Stimulated activated CD8-positive, alpha-beta memory T cell treated with anti-CD3 and anti-CD28 coated beads, Interleukin-4, amount 100 ng/mL, for 1 hour (primary cell): ENCODE data around the gene CHM.

Source experiments
- DNase-seq, 2 donors: peaks; one replicate each; pipeline ENCODE4 v3.0.0-alpha.2; 2020; ENCODE audit warnings: low read depth in 2 of 2, low spot score in 1 of 2

CHM gene

DNA sequence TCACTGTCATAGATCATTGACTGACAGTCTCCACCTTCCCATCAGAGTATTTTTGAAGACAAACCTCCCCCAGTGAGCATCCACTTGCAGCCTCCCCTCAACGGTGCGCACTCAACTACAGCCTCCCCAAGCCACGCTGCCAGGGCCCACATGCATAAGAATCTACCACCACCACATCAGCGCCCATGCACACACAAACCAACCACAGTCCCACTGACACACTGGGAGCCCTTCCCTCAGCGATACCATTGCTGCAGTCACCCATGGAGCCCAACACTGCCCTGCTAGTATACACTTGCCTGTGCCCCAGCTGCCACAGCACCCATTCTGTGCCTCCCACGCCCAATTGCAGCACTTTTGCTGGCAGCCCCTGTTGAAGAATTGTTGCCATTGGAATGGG, 132.9 kb downstream of the CHM start:
- DNase-seq: no peak

DNA sequence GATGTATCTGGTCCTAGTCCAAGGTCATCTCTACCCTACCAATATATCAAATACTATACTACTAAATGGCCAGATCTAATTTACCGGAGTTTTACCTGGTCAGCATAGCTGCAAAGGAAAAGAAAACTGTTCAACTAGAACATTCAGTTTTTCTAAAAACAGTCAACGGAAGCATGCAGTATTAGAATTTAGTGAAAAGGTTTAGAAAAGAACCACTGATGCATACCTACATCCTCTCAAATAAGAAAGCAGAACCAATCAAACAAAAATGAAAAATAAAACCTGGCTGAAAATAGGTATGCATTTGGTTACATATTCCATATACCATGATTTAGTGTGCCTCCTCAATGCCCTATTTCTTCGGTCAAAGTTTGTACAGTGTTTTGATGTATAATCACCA, 140.0 kb downstream of the CHM start:
- DNase-seq: no peak

DNA sequence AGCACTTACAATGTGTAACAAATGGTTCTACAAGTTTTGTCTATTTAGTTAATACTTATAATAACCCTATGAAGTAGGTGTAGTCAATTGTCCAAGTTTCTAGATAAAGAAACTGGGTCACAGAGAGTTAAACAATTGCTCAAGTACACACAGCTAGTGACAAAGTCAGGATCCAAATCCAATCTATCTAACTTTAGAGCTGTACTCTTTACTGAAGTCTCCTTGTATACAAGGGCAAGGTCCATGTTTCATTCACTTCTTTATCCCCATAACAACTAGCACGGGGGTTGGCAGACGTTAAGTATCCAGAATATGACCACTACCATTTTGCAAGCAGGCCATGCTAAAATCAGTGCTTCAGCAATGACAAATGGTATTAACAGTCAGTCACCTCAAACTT, 141.0 kb downstream of the CHM start:
- no peak for DNase-seq

DNA sequence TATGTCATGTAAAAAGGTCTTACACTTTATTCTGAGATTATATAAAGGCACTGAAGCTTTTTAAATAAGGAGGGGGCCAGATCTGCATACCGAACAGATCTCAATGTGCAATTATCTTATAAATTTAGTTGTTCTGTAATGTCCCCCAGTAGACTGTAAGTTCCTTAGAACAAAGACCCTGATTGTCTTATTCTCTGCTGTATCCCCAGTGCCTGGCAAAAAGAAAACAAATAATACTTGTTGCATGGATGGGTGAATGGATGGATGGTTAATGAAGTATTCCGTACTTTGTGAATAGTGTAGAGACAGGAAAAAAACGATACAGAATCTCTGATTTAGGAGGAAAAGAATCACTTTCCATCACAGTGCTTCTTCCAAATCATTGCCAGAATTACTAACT, 141.5 kb downstream of the CHM start:
- no peak for DNase-seq

DNA sequence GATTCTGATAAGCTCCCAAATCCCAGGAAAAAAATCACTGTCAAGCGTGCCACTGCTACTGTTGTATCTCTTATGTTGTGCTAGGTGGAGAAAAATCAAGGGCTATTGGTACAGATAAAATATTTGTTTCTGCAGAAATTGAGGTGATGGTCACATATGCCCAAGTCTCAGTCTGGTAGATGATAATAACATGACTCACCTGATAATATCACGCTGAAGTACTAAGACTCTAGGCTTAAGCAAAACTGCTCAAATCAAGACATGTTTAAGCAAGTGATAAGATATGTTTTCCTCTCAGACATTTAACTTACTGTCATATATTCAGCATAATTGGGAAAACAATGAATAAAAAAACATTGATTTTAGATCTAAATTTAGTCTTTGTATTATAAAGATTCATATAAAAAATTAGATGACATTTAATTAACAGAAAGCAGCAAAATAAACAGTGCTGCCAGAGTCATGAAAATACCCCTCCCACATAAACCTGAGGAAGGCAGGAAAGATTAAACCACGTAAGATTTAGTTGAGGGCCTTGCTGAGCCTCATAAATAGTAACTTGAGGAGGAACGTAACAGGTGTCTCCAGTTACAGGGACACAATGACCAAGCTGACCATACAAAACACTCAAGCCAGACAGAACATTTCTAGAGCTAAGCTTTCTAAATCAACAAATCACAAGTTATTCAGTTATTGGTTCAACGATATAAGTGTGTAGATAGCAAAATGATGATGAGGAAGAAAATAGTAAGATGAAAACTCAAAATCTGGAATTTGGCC, 143.5 kb downstream of the CHM start:
- no peak for DNase-seq

DNA sequence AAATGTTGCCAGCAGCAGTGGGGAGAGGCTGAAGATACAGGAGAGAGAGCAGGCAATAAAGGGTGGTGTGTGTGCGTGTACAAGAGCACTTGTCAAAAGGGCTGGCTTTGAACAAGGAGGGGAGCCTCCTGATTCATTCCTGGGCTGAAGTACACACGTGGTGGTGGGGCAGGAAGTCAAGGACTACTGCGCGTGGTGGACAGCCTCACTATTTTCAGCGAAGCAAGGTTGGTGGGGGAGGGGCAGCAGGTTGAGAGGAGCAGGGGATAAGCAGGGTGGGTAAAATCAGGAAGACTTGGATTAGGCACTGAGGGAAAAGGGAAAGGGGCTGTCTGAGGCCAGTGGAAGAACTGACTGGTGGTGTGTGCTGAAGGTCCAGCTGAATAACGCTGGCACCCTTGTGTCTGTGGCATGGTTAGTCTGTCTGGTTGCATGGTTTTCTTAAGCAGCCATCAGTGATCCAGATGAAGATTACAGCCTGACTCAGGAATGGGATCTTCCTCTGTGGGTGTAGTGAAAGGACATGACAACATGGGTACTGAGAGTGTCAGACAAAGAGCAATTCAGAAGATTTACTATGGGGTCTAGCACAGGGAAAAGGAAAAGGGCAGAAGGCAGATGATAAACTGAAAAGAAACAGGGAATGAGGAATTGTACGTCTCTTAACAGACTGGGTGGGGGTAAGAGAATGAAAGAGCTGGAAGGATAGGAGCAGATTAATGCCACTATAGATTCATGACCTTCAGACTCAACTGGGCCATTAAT, 149.8 kb downstream of the CHM start:
- no peak for DNase-seq

DNA sequence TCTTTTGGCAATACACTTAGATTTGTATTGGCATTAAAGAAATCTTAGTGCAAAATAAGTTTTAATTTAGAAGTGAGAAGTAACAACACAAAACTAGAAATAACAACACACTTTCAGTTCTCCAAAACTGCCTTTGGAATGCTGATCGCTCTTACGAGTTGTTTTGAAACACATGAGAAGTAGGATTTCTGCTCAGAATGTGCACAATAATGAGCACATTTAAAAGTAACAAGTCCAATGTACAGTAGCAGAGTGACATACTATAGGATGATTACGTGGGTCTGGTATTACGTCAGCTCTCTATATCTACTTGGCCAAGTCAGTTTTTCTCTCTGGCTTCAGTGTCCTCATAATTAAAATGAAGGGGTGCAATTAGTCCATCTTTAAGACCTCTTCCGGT, 164.8 kb downstream of the CHM start:
- DNase-seq: no peak

DNA sequence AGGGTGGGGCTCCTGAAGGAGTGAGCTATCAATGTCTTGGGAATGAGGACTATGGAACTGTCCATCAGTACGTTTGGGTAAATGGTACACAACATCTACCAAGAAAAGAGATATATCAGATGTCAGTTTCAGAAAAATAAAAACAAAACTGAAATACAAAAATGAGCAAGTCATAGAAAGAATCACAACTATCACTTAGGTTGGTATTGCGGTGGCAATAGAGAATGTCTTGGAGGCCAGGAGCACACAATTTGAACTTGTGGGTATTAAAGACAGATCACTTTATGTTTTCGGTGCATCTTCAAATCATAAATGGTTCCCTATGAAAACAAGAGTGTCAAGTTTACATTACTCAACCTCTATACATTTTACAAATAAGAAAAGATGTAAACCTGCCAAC, 176.8 kb downstream of the CHM start:
- no peak for DNase-seq

DNA sequence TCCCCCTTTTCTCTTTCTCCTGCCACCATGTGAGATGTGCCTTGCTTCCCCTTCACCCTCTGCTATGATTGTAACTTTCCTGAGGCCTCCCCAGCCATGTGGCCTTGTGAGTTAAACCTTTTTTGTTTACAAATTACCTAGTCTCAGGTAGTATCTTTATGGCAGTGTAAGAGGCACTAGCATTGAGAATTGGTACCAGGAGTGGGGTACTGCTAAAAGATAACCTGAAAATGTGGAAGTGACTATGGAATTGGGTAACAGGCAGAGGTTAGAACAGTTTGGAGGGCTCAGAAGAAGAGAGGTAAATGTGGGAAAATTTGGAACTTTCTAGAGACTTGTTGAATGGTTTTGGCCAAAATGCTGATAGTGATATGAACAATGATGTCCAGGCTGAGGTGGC, 182.0 kb downstream of the CHM start:
- DNase-seq: no peak

DNA sequence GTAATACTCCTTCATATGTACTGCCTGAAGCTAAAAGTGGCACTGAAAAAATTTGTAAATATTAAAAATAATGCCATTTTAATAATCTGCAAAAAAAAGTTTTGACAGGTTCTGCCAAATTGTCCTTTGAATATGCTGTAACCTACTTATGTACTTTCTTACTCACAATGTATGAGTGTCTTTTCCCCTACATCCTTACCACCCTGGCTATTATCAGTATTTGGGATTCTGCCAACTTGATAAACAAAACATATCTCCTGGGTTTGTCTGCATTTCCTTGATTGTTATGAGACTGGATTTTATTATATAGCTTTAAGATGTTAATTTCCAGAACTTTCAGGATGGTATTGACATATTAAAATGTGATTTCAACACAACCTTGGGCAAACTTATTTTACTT, 187.9 kb downstream of the CHM start:
- no peak for DNase-seq

DNA sequence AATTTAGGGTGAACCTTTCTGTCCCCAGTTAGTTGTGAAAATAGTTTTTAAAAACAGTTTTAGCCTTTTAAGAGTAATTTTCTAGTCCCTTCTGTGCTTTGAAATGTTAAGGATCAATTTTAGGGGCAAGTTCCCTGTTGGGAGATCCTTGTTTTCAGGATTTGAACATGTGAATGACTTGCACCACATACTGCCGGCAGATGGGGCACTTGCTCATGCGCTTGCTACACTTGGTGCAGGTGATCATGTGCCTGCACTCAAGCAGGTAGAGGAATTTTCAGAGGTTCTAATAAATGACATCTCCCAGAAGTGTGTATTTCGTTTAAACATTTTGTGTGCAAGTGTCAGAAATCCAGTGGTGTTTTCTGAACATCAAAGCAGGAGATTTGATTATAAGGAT, 195.9 kb downstream of the CHM start:
- no peak for DNase-seq

DNA sequence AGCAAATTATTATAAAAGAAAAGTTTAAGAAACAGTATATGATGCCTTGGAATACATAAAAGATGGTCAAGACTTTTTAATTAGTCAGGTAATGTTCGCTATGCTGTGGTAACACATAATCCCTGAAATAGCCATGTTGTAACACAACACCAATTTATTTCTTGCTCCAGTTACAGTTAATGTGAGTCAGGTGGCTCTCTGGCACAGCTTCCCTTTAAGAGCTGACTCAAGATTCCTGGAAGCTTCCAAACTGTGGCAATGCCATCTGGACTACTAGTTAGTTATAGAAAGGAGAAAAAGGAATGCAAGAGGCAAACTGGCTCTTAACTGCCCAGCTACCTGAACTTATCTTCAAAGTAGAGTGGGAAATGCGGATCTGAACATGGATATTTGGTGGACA, 210.5 kb downstream of the CHM start:
- no peak for DNase-seq

DNA sequence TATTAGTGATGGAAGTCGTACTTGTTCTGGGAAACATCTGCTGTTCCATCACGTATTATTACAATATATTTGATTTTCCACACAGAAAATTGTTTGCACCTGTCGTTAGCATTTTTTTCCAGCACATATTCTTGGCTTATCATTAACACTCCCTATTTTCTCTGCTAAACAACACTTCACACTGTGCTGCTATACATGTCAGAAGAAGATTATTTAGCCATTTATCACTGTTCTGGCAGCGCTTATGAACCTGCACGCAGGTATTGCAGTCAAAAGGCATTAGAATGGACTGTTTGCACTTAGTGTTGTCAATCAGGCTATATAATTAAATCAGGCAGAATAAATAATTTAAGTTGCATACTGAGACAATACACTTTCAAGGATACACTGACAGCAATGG, 218.6 kb downstream of the CHM start:
- no peak for DNase-seq

DNA sequence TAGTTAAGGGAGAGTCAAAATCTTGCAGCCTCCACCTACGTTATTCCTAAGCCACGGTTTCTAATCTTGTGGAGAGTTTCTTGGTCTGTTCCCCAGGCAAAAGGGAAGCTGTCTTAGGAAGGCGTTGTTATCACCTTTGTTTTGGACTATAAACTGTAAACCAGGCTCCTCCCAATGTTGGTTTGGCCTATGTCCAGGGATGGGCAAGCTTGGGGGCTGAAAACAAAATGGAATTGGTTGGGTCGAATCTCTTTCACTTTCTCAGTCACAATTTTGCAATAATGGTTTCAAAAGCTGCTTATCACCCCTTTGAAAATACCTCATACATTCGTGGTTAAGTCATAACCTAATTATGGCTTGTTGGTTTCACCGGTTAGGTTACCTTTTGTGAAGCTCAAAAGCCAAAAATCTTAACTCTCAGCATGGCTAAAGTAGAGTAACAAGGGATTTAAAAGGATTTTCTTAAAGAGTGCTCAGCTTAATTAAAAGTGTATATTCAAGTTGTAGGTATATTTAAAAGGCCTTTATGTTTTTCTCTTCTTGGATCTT, 232.1 kb downstream of the CHM start:
- no peak for DNase-seq
